Endometrial microvascular endothelial cells (primary cell): ENCODE results near the gene METTL24. TPM values are rescaled to one million over a fixed set of nuclear protein-coding genes. Genes with fewer than 3 reads are reported as not detected.
"Not testable (repeated sequence)": the region's sequence is repeated elsewhere in the genome, so short reads cannot be mapped to it uniquely, and the experiment has no call there.

ENCODE experiments used
- in situ Hi-C: cut with HindIII; loops from 2 replicates; pipeline ENCODE4 v1.10.0; 2017; ENCODE audit warnings: low sequenced_read_pairs, low pct_unique_long_range_greater_than_20kb; ENCODE audit errors: inconsistent ontology term
- total RNA-seq: library from RNA; depleted of rRNA; stranded (reverse); fragments of >200 nt; gene quantifications from one replicate; pipeline ENCODE4 v1.2.3, GENCODE V29; 2015; ENCODE audit errors: inconsistent ontology term

METTL24 gene
- total RNA-seq, 1 donor from 2014 or later, result not detected

- in situ Hi-C loops, result no loop called here
These were observed 35.8 kb downstream of the METTL24 start for GRCh38 chr6:110322151-110322873.

GRCh38 chr6:110320307-110320706 is 37.8 kb downstream of the METTL24 start:
- in situ Hi-C loops, result no loop called here

- in situ Hi-C loops, result no loop called here
These were observed 38.3 kb downstream of the METTL24 start for GRCh38 chr6:110319843-110320242.

- in situ Hi-C loops, result no loop called here
These were observed 38.8 kb downstream of the METTL24 start for GRCh38 chr6:110319381-110319780.

GRCh38 chr6:110318971-110319370 is 39.2 kb downstream of the METTL24 start:
- in situ Hi-C loops, result no loop called here

GRCh38 chr6:110317646-110318045 is 40.5 kb downstream of the METTL24 start:
- in situ Hi-C loops, result no loop called here

- in situ Hi-C loops, result no loop called here
These were observed 41.0 kb downstream of the METTL24 start for GRCh38 chr6:110317189-110317588.

GRCh38 chr6:110315869-110316398 is 42.2 kb downstream of the METTL24 start:
- in situ Hi-C loops, result no loop called here

GRCh38 chr6:110315207-110315868 is 42.8 kb downstream of the METTL24 start:
- in situ Hi-C loops, result no loop called here

GRCh38 chr6:110310861-110311446 is 47.2 kb downstream of the METTL24 start:
- in situ Hi-C loops, result no loop called here

- in situ Hi-C loops, result not testable (repeated sequence)
These were observed 48.7 kb downstream of the METTL24 start for GRCh38 chr6:110309432-110309831.

- in situ Hi-C loops, result no loop called here
These were observed 50.8 kb downstream of the METTL24 start for GRCh38 chr6:110307368-110307767.

GRCh38 chr6:110305832-110306231 is 52.3 kb downstream of the METTL24 start:
- in situ Hi-C loops, result not testable (repeated sequence)

- in situ Hi-C loops, result not testable (repeated sequence)
These were observed 54.5 kb downstream of the METTL24 start for GRCh38 chr6:110303692-110304091.

GRCh38 chr6:110298916-110299315 is 59.2 kb downstream of the METTL24 start:
- in situ Hi-C loops, result no loop called here

- in situ Hi-C loops, result no loop called here
These were observed 59.7 kb downstream of the METTL24 start for GRCh38 chr6:110298411-110298810.

GRCh38 chr6:110296241-110297025 is 61.7 kb downstream of the METTL24 start:
- in situ Hi-C loops, result no loop called here

GRCh38 chr6:110295451-110296165 is 62.5 kb downstream of the METTL24 start:
- in situ Hi-C loops, result no loop called here
